Calu3 (cell line): ENCODE measurements around the gene RAPGEF4. TPM values are rescaled to one million over a fixed set of nuclear protein-coding genes. Genes with fewer than 3 reads are reported as not detected.

Experiments used
- BruUV-seq: library from RNA; stranded (reverse); fragments of 400-500 nt; replicated peaks from 2 replicates; lab custom pipeline; 2021; lab: Mats Ljungman, UMichigan
- CTCF ChIA-PET: fragments of 300-600 bp; sonication (Branson Sonifier 250); formaldehyde crosslinking; loops from one replicate; lab custom pipeline; 2022; ENCODE audit warnings: antibody characterized with exemption; lab: Charles Lee
- DNase-seq: peaks from one replicate; pipeline ENCODE4 v3.0.0; 2022
- H3K27ac Mint-ChIP-seq: one replicate; pipeline ENCODE4 v1.8.0; 2022; ENCODE audit warnings: mixed read lengths; ENCODE audit not compliant: unreplicated experiment
- H3K27me3 Mint-ChIP-seq: one replicate; pipeline ENCODE4 v1.8.0; 2022; ENCODE audit warnings: mixed read lengths; ENCODE audit not compliant: unreplicated experiment
- H3K36me3 Mint-ChIP-seq: one replicate; pipeline ENCODE4 v1.8.0; 2022; ENCODE audit warnings: mild to moderate bottlenecking, moderate library complexity, mixed read lengths; ENCODE audit not compliant: insufficient read depth, unreplicated experiment
- H3K4me1 Mint-ChIP-seq: one replicate; pipeline ENCODE4 v1.8.0; 2022; ENCODE audit warnings: mild to moderate bottlenecking, low read depth, mixed read lengths; ENCODE audit not compliant: unreplicated experiment
- H3K4me3 Mint-ChIP-seq: one replicate; pipeline ENCODE4 v1.8.0; 2022; ENCODE audit warnings: mild to moderate bottlenecking, low read depth, moderate library complexity, mixed read lengths; ENCODE audit not compliant: unreplicated experiment
- H3K9me3 Mint-ChIP-seq: one replicate; pipeline ENCODE4 v1.8.0; 2022; ENCODE audit warnings: low read depth, mixed read lengths; ENCODE audit not compliant: unreplicated experiment
- CTCF ChIP-seq: fragments of 200-600 bp; IDR thresholded peaks from one replicate; pipeline ENCODE4 v1.8.0; 2022; ENCODE audit warnings: antibody characterized with exemption; ENCODE audit not compliant: unreplicated experiment
- intact Hi-C: fragments of 100-400 bp; cut with micrococcal nuclease; formaldehyde crosslinking; loops from one replicate; pipeline ENCODE4 v1.10.0; 2022; ENCODE audit not compliant: unreplicated experiment
- total RNA-seq: library from RNA; stranded (reverse); gene quantifications from 2 replicates; pipeline ENCODE4 v1.2.3, GENCODE V29; 2022

RAPGEF4 gene
- total RNA-seq, 1 experiment from 2014 or later, result 1.8 TPM

GRCh38 chr2:172806996-172807395, 71.4 kb downstream of the RAPGEF4 start:
- peaks cover 42% of the 10 kb centered on the region for H3K27me3 Mint-ChIP-seq
- peaks cover 5% of the 10 kb centered on the region for H3K9me3 Mint-ChIP-seq
- BruUV-seq, result no TSS peak
- no peak for TF ChIP-seq CTCF
- intact Hi-C loops, result loop anchor here (2.0 kb wide), 1 partner anchor 214 kb away; no protein-coding TSS in a partner anchor
- no peaks in the 10 kb centered on the region for H3K4me1 Mint-ChIP-seq
- CTCF ChIA-PET, result no interaction called here
- H3K27ac Mint-ChIP-seq, result no peak overlapping the region
- no peaks in the 10 kb centered on the region for H3K36me3 Mint-ChIP-seq
- no peak overlapping the region for H3K4me3 Mint-ChIP-seq
- DNase-seq, result no peak

- BruUV-seq, result no TSS peak
- Mint-ChIP-seq H3K36me3 (no peaks in the 10 kb centered on the region), H3K27me3 (peaks cover 37% of the 10 kb centered on the region), H3K4me3 (no peak overlapping the region), H3K4me1 (no peaks in the 10 kb centered on the region), H3K27ac (no peak overlapping the region), H3K9me3 (no peaks in the 10 kb centered on the region)
- intact Hi-C loops, result no loop called here
- DNase-seq, result no peak
- CTCF ChIA-PET, result interaction anchor here (1.0 kb wide), 1 partner anchor 123 kb away, joined by 3 read pairs; no protein-coding TSS in a partner anchor
- TF ChIP-seq CTCF, result no peak
These were observed 72.5 kb downstream of the RAPGEF4 start for GRCh38 chr2:172808156-172808555.

GRCh38 chr2:172811027-172811426, 75.4 kb downstream of the RAPGEF4 start:
- BruUV-seq, result no TSS peak
- Mint-ChIP-seq H3K9me3 (no peaks in the 10 kb centered on the region), H3K4me1 (no peaks in the 10 kb centered on the region), H3K27ac (no peak overlapping the region), H3K36me3 (no peaks in the 10 kb centered on the region), H3K27me3 (peaks cover 25% of the 10 kb centered on the region), H3K4me3 (no peak overlapping the region)
- DNase-seq, result no peak
- intact Hi-C loops, result loop anchor here (5.0 kb wide), 1 partner anchor 586 kb away; no protein-coding TSS in a partner anchor
- CTCF ChIA-PET, result no interaction called here
- no peak for TF ChIP-seq CTCF

- Mint-ChIP-seq H3K36me3 (no peaks in the 10 kb centered on the region), H3K27ac (no peak overlapping the region), H3K4me3 (no peak overlapping the region), H3K4me1 (no peaks in the 10 kb centered on the region), H3K27me3 (peaks cover 25% of the 10 kb centered on the region), H3K9me3 (no peaks in the 10 kb centered on the region)
- CTCF ChIA-PET, result no interaction called here
- intact Hi-C loops, result loop anchor here (2.0 to 5.0 kb wide), 2 partner anchors 45 to 585 kb away; no protein-coding TSS in a partner anchor
- no peak for DNase-seq
- no peak for TF ChIP-seq CTCF
- BruUV-seq, result no TSS peak
These were observed 76.6 kb downstream of the RAPGEF4 start for GRCh38 chr2:172812158-172812744.
